Measurements from ENCODE around the gene SMAD4.

GRCh38 chr18:51017140-51017879, 12.7 kb upstream of the SMAD4 start:
- TF ChIP-seq CTCF (conservative IDR thresholded peaks at IDR 0.05) (no peak), EZH2 (IDR thresholded peaks at IDR 0.05; ENCODE audit: low read depth) (no peak)
